BLaER1 (cell line): ENCODE results near the gene ARHGAP8.
A peak's percentile ranks its signal among the peaks of the same experiment; 100 is the strongest.
"Not testable (repeated sequence)": the region's sequence is repeated elsewhere in the genome, so short reads cannot be mapped to it uniquely, and the experiment has no call there.

ENCODE experiments used
- H3K27ac ChIP-seq: shearing (Covaris generic); formaldehyde crosslinking; 2 replicates; pipeline ENCODE4 v1.8.1; 2022
- H3K27me3 ChIP-seq: shearing (Covaris generic); formaldehyde crosslinking; 2 replicates; pipeline ENCODE4 v1.8.1; 2022
- H3K36me3 ChIP-seq: shearing (Covaris generic); formaldehyde crosslinking; 2 replicates; pipeline ENCODE4 v1.8.1; 2022
- H3K4me1 ChIP-seq: shearing (Covaris generic); formaldehyde crosslinking; 2 replicates; pipeline ENCODE4 v1.8.1; 2022
- H3K4me2 ChIP-seq: shearing (Covaris generic); formaldehyde crosslinking; 2 replicates; pipeline ENCODE4 v1.8.1; 2022
- H3K4me3 ChIP-seq: shearing (Covaris generic); formaldehyde crosslinking; 2 replicates; pipeline ENCODE4 v1.8.1; 2022
- H3K9ac ChIP-seq: shearing (Covaris generic); formaldehyde crosslinking; 2 replicates; pipeline ENCODE4 v1.8.1; 2022
- H3K9me3 ChIP-seq: shearing (Covaris generic); formaldehyde crosslinking; 2 replicates; pipeline ENCODE4 v1.8.1; 2022
- H4K20me1 ChIP-seq: shearing (Covaris generic); formaldehyde crosslinking; 2 replicates; pipeline ENCODE4 v1.8.1; 2022
- Cebpa-rat ChIP-seq: shearing (Covaris generic); IDR thresholded peaks from 2 replicates; pipeline ENCODE4 v1.8.1; 2022

ARHGAP8 gene

GRCh38 chr22:44737406-44738346 is 14.7 kb upstream of the ARHGAP8 start:
- TF ChIP-seq Cebpa-rat = no peak
- Histone ChIP-seq H3K27me3 (no peaks in the 10 kb centered on the region), H3K9ac (no peak overlapping the region), H3K36me3 (no peaks in the 10 kb centered on the region; the same call in 1 of the 2 replicates), H3K4me3 (no peak overlapping the region), H3K27ac (no peak overlapping the region), H4K20me1 (peaks cover 72% of the 10 kb centered on the region), H3K4me2 (no peak overlapping the region), H3K4me1 (peaks cover 29% of the 10 kb centered on the region; the same call in 1 of the 2 replicates), H3K9me3 (no peaks in the 10 kb centered on the region)

GRCh38 chr22:44738347-44738715 is 14.0 kb upstream of the ARHGAP8 start:
- Histone ChIP-seq H4K20me1 (peaks cover 66% of the 10 kb centered on the region), H3K4me1 (peaks cover 24% of the 10 kb centered on the region; the same call in 1 of the 2 replicates), H3K36me3 (no peaks in the 10 kb centered on the region), H3K4me3 (no peak overlapping the region), H3K9me3 (no peaks in the 10 kb centered on the region), H3K27me3 (no peaks in the 10 kb centered on the region), H3K9ac (no peak overlapping the region), H3K27ac (no peak overlapping the region), H3K4me2 (no peak overlapping the region)
- TF ChIP-seq Cebpa-rat = no peak

- TF ChIP-seq Cebpa-rat = no peak
- H3K4me1 ChIP-seq = peaks cover 17% of the 10 kb centered on the region; the same call in 1 of the 2 replicates
- no peak overlapping the region for H3K4me3 ChIP-seq
- H3K27me3 ChIP-seq = no peaks in the 10 kb centered on the region
- no peak overlapping the region for H3K9ac ChIP-seq
- H3K36me3 ChIP-seq = no peaks in the 10 kb centered on the region
- peaks cover 63% of the 10 kb centered on the region for H4K20me1 ChIP-seq
- no peak overlapping the region for H3K4me2 ChIP-seq
- no peak overlapping the region for H3K27ac ChIP-seq
- H3K9me3 ChIP-seq = no peaks in the 10 kb centered on the region
Measured at GRCh38 chr22:44739024-44739423, 13.4 kb upstream of the ARHGAP8 start.

- H3K36me3 ChIP-seq, H3K9ac ChIP-seq, H3K27me3 ChIP-seq, H3K27ac ChIP-seq, H3K9me3 ChIP-seq, H3K4me3 ChIP-seq, H3K4me2 ChIP-seq: not testable (repeated sequence)
- H4K20me1 ChIP-seq = peaks cover 59% of the 10 kb centered on the region
- peaks cover 11% of the 10 kb centered on the region; the same call in 1 of the 2 replicates for H3K4me1 ChIP-seq
Measured at GRCh38 chr22:44739666-44740065, 12.7 kb upstream of the ARHGAP8 start.

- no peak overlapping the region for H3K27ac ChIP-seq
Measured at GRCh38 chr22:44740307-44740706, 12.1 kb upstream of the ARHGAP8 start.

GRCh38 chr22:44741929-44742328 is 10.4 kb upstream of the ARHGAP8 start:
- Histone ChIP-seq H3K4me3 (no peak overlapping the region), H3K4me2 (no peak overlapping the region), H3K4me1 (peaks cover 13% of the 10 kb centered on the region), H3K27ac (no peak overlapping the region), H3K9me3 (no peaks in the 10 kb centered on the region), H4K20me1 (peaks cover 36% of the 10 kb centered on the region), H3K27me3 (no peaks in the 10 kb centered on the region), H3K36me3 (no peaks in the 10 kb centered on the region), H3K9ac (no peak overlapping the region)
- no peak for TF ChIP-seq Cebpa-rat

More at GRCh38 chr22:44740307-44740706, 12.1 kb upstream of the ARHGAP8 start:
- Histone ChIP-seq H3K4me1 (peaks cover 10% of the 10 kb centered on the region; the same call in 1 of the 2 replicates), H4K20me1 (peaks cover 52% of the 10 kb centered on the region), H3K36me3 (no peaks in the 10 kb centered on the region), H3K27me3 (no peaks in the 10 kb centered on the region), H3K9me3 (no peaks in the 10 kb centered on the region), H3K4me3 (no peak overlapping the region), H3K9ac (no peak overlapping the region), H3K4me2 (no peak overlapping the region)
- TF ChIP-seq Cebpa-rat = no peak

- no peaks in the 10 kb centered on the region for H3K9me3 ChIP-seq
- H4K20me1 ChIP-seq = peaks cover 23% of the 10 kb centered on the region
- H3K9ac ChIP-seq = no peak overlapping the region
- TF ChIP-seq Cebpa-rat = no peak
- peaks cover 19% of the 10 kb centered on the region for H3K4me1 ChIP-seq
- H3K36me3 ChIP-seq = no peaks in the 10 kb centered on the region
- H3K4me3 ChIP-seq = no peak overlapping the region
- H3K4me2 ChIP-seq = no peak overlapping the region
- no peaks in the 10 kb centered on the region for H3K27me3 ChIP-seq
- no peak overlapping the region for H3K27ac ChIP-seq
Measured at GRCh38 chr22:44743247-44743646, 9.1 kb upstream of the ARHGAP8 start.

GRCh38 chr22:44743804-44744211 is 8.6 kb upstream of the ARHGAP8 start:
- Histone ChIP-seq H3K9me3 (no peaks in the 10 kb centered on the region), H3K27me3 (no peaks in the 10 kb centered on the region), H3K27ac (no peak overlapping the region), H3K4me3 (no peak overlapping the region), H4K20me1 (peaks cover 23% of the 10 kb centered on the region), H3K9ac (no peak overlapping the region), H3K4me1 (peaks cover 19% of the 10 kb centered on the region), H3K4me2 (no peak overlapping the region), H3K36me3 (no peaks in the 10 kb centered on the region)
- TF ChIP-seq Cebpa-rat = no peak

- H3K36me3 ChIP-seq = no peaks in the 10 kb centered on the region
- peaks cover 19% of the 10 kb centered on the region for H3K4me1 ChIP-seq
- H3K9me3 ChIP-seq = peaks cover under 1% of the 10 kb centered on the region
- no peak for TF ChIP-seq Cebpa-rat
- no peak overlapping the region for H3K27ac ChIP-seq
- H3K4me2 ChIP-seq = peak overlapping the region; percentile 64
- H3K9ac ChIP-seq = no peak overlapping the region
- H3K4me3 ChIP-seq = no peak overlapping the region
- 0 out of 2 replicates have a peak, but pooled peaks cover 7% of the 10 kb centered on the region for H4K20me1 ChIP-seq
- H3K27me3 ChIP-seq = peaks cover 4% of the 10 kb centered on the region
Measured at GRCh38 chr22:44745853-44746789, 6.3 kb upstream of the ARHGAP8 start.

- H3K27me3 ChIP-seq = peaks cover 20% of the 10 kb centered on the region
- not testable (repeated sequence) for H3K9me3 ChIP-seq, H4K20me1 ChIP-seq, H3K4me2 ChIP-seq, H3K4me3 ChIP-seq, H3K36me3 ChIP-seq, H3K9ac ChIP-seq, H3K27ac ChIP-seq
- H3K4me1 ChIP-seq = peaks cover 21% of the 10 kb centered on the region
Measured at GRCh38 chr22:44747784-44748127, 4.6 kb upstream of the ARHGAP8 start.
